ENCODE results near the gene ZKSCAN4.

- no peak for TF ChIP-seq CTCF (IDR thresholded peaks at IDR 0.05)
- no peak for TF ChIP-seq POLR2A (IDR thresholded peaks at IDR 0.05)
These were observed 43.9 kb downstream of the ZKSCAN4 start for GRCh38 chr6:28208111-28208659.

Data from Peyer's patch (tissue), 4 donors.